Vagina (tissue), 2 donors: Measurements from ENCODE around the gene TXK. TPM values are rescaled to one million over a fixed set of nuclear protein-coding genes. Genes with fewer than 3 reads are reported as not detected.

Experiments used
- DNase-seq, 2 donors: peaks; one replicate each; pipeline ENCODE4 v3.0.0-alpha.2; 2017; ENCODE audit errors: extremely low spot score in 2 of 2
- H3K27ac ChIP-seq: fragments of 200-600 bp; sonication (generic); one replicate; pipeline ENCODE4 v1.5.1; 2019
- H3K27me3 ChIP-seq: fragments of 200-600 bp; sonication (generic); one replicate; pipeline ENCODE4 v1.5.1; 2019
- H3K36me3 ChIP-seq, 2 donors: fragments of 200-600 bp; sonication (generic); one replicate each; pipeline ENCODE4 v1.5.1; 2017 to 2019
- H3K4me1 ChIP-seq: fragments of 200-600 bp; sonication (generic); one replicate; pipeline ENCODE4 v1.5.1; 2019
- H3K4me3 ChIP-seq, 2 donors: fragments of 200-600 bp; sonication (generic); 1 replicate in 1 of 2; 2 replicates in 1 of 2; pipeline ENCODE4 v1.5.1; 2016 to 2019
- H3K9me3 ChIP-seq: fragments of 200-600 bp; sonication (generic); one replicate; pipeline ENCODE4 v1.5.1; 2019
- CTCF ChIP-seq, 3 experiments: fragments of 450-650 bp in 2 of 3; fragments of 200-600 bp in 1 of 3; sonication (generic) in 1 of 3; IDR thresholded peaks; one replicate each; pipeline ENCODE4 v1.5.1; 2017 to 2019; ENCODE audit warnings: antibody characterized with exemption in 3 of 3, mild to moderate bottlenecking in 2 of 3, moderate library complexity in 2 of 3
- POLR2A ChIP-seq, 2 donors: fragments of 450-650 bp; IDR thresholded peaks; one replicate each; pipeline ENCODE4 v1.6.1; 2017; ENCODE audit warnings: antibody characterized with exemption in 2 of 2, mild to moderate bottlenecking in 2 of 2, moderate library complexity in 2 of 2
- POLR2AphosphoS5 ChIP-seq, 2 donors: sonication (generic); formaldehyde crosslinking; IDR thresholded peaks; one replicate each; pipeline ENCODE4 v1.9.0; 2017; ENCODE audit warnings: antibody characterized with exemption in 2 of 2, mild to moderate bottlenecking in 2 of 2, low read depth in 1 of 2; ENCODE audit not compliant: insufficient read depth in 1 of 2
- intact Hi-C: fragments of 100-400 bp; cut with DNase I; formaldehyde crosslinking; loops from one replicate; pipeline ENCODE4 v1.15.1; 2023
- total RNA-seq: library from RNA; depleted of rRNA; stranded (reverse); fragments of >200 nt; gene quantifications from one replicate; pipeline ENCODE4 v1.2.3, GENCODE V29; 2016

The TXK gene
- total RNA-seq, 1 donor from 2014 or later, result 8.1 TPM

- intact Hi-C loops, result no loop called here
- no peak overlapping the region for H3K4me3 ChIP-seq
- TF ChIP-seq POLR2A (IDR thresholded peaks at IDR 0.05) (no peak), POLR2AphosphoS5 (IDR thresholded peaks at IDR 0.05; ENCODE audit: insufficient read depth in 1 of 2, low read depth in 1 of 2) (no peak), CTCF (IDR thresholded peaks at IDR 0.05) (no peak)
Observed at GRCh38 chr4:48090621-48091020, 43.4 kb downstream of the TXK start.

GRCh38 chr4:48085821-48086589 is 48.0 kb downstream of the TXK start:
- no peaks in the 10 kb centered on the region for H3K9me3 ChIP-seq
- H3K27ac ChIP-seq, result no peak overlapping the region
- TF ChIP-seq CTCF (IDR thresholded peaks at IDR 0.05) (no peak), POLR2A (IDR thresholded peaks at IDR 0.05) (no peak), POLR2AphosphoS5 (IDR thresholded peaks at IDR 0.05; ENCODE audit: insufficient read depth in 1 of 2, low read depth in 1 of 2) (no peak)
- DNase-seq, result no peak
- no peaks in the 10 kb centered on the region for H3K27me3 ChIP-seq
- no peaks in the 10 kb centered on the region for H3K4me1 ChIP-seq
- H3K36me3 ChIP-seq, result no peaks in the 10 kb centered on the region
- intact Hi-C loops, result no loop called here
- H3K4me3 ChIP-seq, result no peak overlapping the region

More at GRCh38 chr4:48090621-48091020, 43.4 kb downstream of the TXK start:
- DNase-seq, result no peak
- Histone ChIP-seq H3K27ac (no peak overlapping the region), H3K4me1 (no peaks in the 10 kb centered on the region), H3K36me3 (no peaks in the 10 kb centered on the region), H3K9me3 (no peaks in the 10 kb centered on the region), H3K27me3 (no peaks in the 10 kb centered on the region)

GRCh38 chr4:48082956-48083355 is 51.1 kb downstream of the TXK start:
- Histone ChIP-seq H3K4me1 (no peaks in the 10 kb centered on the region), H3K36me3 (no peaks in the 10 kb centered on the region), H3K4me3 (no peak overlapping the region), H3K27ac (no peak overlapping the region), H3K9me3 (no peaks in the 10 kb centered on the region), H3K27me3 (no peaks in the 10 kb centered on the region)
- no peak for DNase-seq
- intact Hi-C loops, result no loop called here
- no peak for TF ChIP-seq POLR2A (IDR thresholded peaks at IDR 0.05)
- no peak for TF ChIP-seq POLR2AphosphoS5 (IDR thresholded peaks at IDR 0.05; ENCODE audit: insufficient read depth in 1 of 2, low read depth in 1 of 2)
- no peak for TF ChIP-seq CTCF (IDR thresholded peaks at IDR 0.05)

GRCh38 chr4:48081196-48081595 is 52.9 kb downstream of the TXK start:
- no peak overlapping the region for H3K4me3 ChIP-seq
- no peaks in the 10 kb centered on the region for H3K36me3 ChIP-seq
- H3K27me3 ChIP-seq, result no peaks in the 10 kb centered on the region
- DNase-seq, result no peak
- intact Hi-C loops, result no loop called here
- TF ChIP-seq CTCF (IDR thresholded peaks at IDR 0.05), result no peak
- H3K9me3 ChIP-seq, result no peaks in the 10 kb centered on the region
- H3K4me1 ChIP-seq, result no peaks in the 10 kb centered on the region
- no peak overlapping the region for H3K27ac ChIP-seq

- DNase-seq, result no peak
- no peaks in the 10 kb centered on the region for H3K36me3 ChIP-seq
- intact Hi-C loops, result no loop called here
- TF ChIP-seq POLR2AphosphoS5 (IDR thresholded peaks at IDR 0.05; ENCODE audit: insufficient read depth in 1 of 2, low read depth in 1 of 2) (no peak), CTCF (IDR thresholded peaks at IDR 0.05) (no peak), POLR2A (IDR thresholded peaks at IDR 0.05) (no peak)
- H3K4me3 ChIP-seq, result no peak overlapping the region
- no peaks in the 10 kb centered on the region for H3K4me1 ChIP-seq
- H3K9me3 ChIP-seq, result no peaks in the 10 kb centered on the region
- H3K27ac ChIP-seq, result no peak overlapping the region
- H3K27me3 ChIP-seq, result no peaks in the 10 kb centered on the region
Observed at GRCh38 chr4:48079972-48080391, 54.1 kb downstream of the TXK start.
